ENCODE data around the gene EDN1.

GRCh38 chr6:12277386-12277785, 12.8 kb upstream of the EDN1 start:
- TF ChIP-seq CTCF (IDR thresholded peaks at IDR 0.05) (no peak), POLR2A (IDR thresholded peaks at IDR 0.05) (no peak)
